GM12878 (cell line): Measurements from ENCODE around the gene DDX54. TPM values are rescaled to one million over a fixed set of nuclear protein-coding genes. Genes with fewer than 3 reads are reported as not detected.

Source experiments
- ASH2L ChIP-seq: fragments of 300-600, 200-600 bp; sonication (generic); IDR thresholded peaks from 2 replicates; pipeline ENCODE4 v1.6.1; 2017; ENCODE audit warnings: low read depth, mild to moderate bottlenecking, borderline replicate concordance
- ATF2 ChIP-seq: IDR thresholded peaks from 2 replicates; pipeline ENCODE4 v1.6.1; 2012; ENCODE audit warnings: low read length, inconsistent platforms
- ATF3 ChIP-seq: IDR thresholded peaks from 2 replicates; pipeline ENCODE4 v1.6.1; 2011; ENCODE audit warnings: low read depth, mild to moderate bottlenecking, low read length, moderate library complexity, borderline replicate concordance; ENCODE audit errors: extremely low read depth
- BCLAF1 ChIP-seq: fragments of 450-650 bp; IDR thresholded peaks from 2 replicates; pipeline ENCODE4 v1.6.1; 2017; ENCODE audit warnings: antibody characterized with exemption, mild to moderate bottlenecking, moderate library complexity
- CEBPB ChIP-seq, 2 experiments: fragments of 150-350 bp in 1 of 2; IDR thresholded peaks; 2 replicates each; pipeline ENCODE4 v1.6.1; 2012 to 2014; ENCODE audit warnings: low read depth in 2 of 2, low read length in 2 of 2, borderline replicate concordance in 1 of 2, inconsistent platforms in 1 of 2
- DPF2 ChIP-seq: fragments of 450-650 bp; IDR thresholded peaks from 2 replicates; pipeline ENCODE4 v1.6.1; 2017; ENCODE audit warnings: mild to moderate bottlenecking
- HDAC6 ChIP-seq: fragments of 200-600 bp; sonication (generic); IDR thresholded peaks from one replicate; pipeline ENCODE4 v1.8.0; 2017; ENCODE audit warnings: antibody characterized with exemption; ENCODE audit not compliant: unreplicated experiment
- MXI1 ChIP-seq: fragments of 150-350 bp; IDR thresholded peaks from 2 replicates; pipeline ENCODE4 v1.6.1; 2011; ENCODE audit warnings: low read depth, mild to moderate bottlenecking, inconsistent platforms, low read length, improper control_type of control experiment
- MYB ChIP-seq: fragments of 150-350 bp; IDR thresholded peaks from 2 replicates; pipeline ENCODE4 v1.6.1; 2014; ENCODE audit warnings: mild to moderate bottlenecking, low read depth, low read length, borderline replicate concordance
- NBN ChIP-seq: fragments of 450-650 bp; IDR thresholded peaks from 2 replicates; pipeline ENCODE4 v1.6.1; 2016
- NFYB ChIP-seq: IDR thresholded peaks from 2 replicates; pipeline ENCODE4 v1.6.1; 2011; ENCODE audit warnings: low read depth, mild to moderate bottlenecking, low read length, improper control_type of control experiment, moderate library complexity; ENCODE audit not compliant: insufficient read depth
- REST ChIP-seq: IDR thresholded peaks from 2 replicates; pipeline ENCODE4 v1.6.1; 2012; ENCODE audit warnings: mild to moderate bottlenecking, low read depth, low read length
- SPI1 ChIP-seq: IDR thresholded peaks from 2 replicates; pipeline ENCODE4 v1.6.1; 2011; ENCODE audit warnings: low read depth, mild to moderate bottlenecking, low read length, moderate library complexity, borderline replicate concordance; ENCODE audit not compliant: insufficient read depth
- TBL1XR1 ChIP-seq: IDR thresholded peaks from 2 replicates; pipeline ENCODE4 v1.6.1; 2012; ENCODE audit warnings: low read depth, low read length, improper control_type of control experiment
- ZNF687 ChIP-seq: fragments of 450-650 bp; IDR thresholded peaks from 2 replicates; pipeline ENCODE4 v1.6.1; 2017; ENCODE audit warnings: mild to moderate bottlenecking, moderate library complexity
- polyA plus RNA-seq, 11 experiments: library from polyadenylated mRNA; depleted of rRNA in 4 of 11; unstranded in 6 of 11; stranded (reverse) in 5 of 11; fragments of >200 nt; fragmentation: Nextera tagmentation in 4 of 11; fragmentation: Illumina TruSeq in 1 of 11; extraction: Ambion mirVana in 4 of 11; extraction: Trizol in 1 of 11; gene quantifications; 1 replicate in 1 of 11; 2 replicates in 10 of 11; pipeline versions ENCODE4 v1.2.1 to v1.2.3, GENCODE V29; 2011 to 2016; ENCODE audit warnings: inconsistent platforms in 2 of 11, missing spikeins in 2 of 11, low read depth in 1 of 11
- total RNA-seq, 4 experiments: library from RNA; depleted of rRNA in 3 of 4; stranded (reverse); fragments of >200 nt in 3 of 4; fragmentation: Illumina TruSeq in 1 of 4; extraction: Trizol in 1 of 4; gene quantifications; 2 replicates each; pipeline versions ENCODE4 v1.2.1 to v1.2.3, GENCODE V29; 2013 to 2021

DDX54 gene
- total and polyA plus RNA-seq, 10 of the 15 experiments (the other 5 are each of a cell fraction or from before 2014, with no cell fraction given): 1.9 to 115 (median 56.3) TPM

- TF ChIP-seq BCLAF1: no peak
- TF ChIP-seq NFYB: 0 out of 2 replicates have a peak, but pooled peaks have one; percentile 32
- peak; percentile 99 for TF ChIP-seq NBN
- TF ChIP-seq SPI1: peak; percentile 67
- peak; percentile 99 for TF ChIP-seq ASH2L
- no peak for TF ChIP-seq ATF3
- TF ChIP-seq ATF2: peak; percentile 90
- peak; percentile 97 for TF ChIP-seq DPF2
- TF ChIP-seq TBL1XR1: peak; percentile 89; the same call in 1 of the 2 replicates
- peak; percentile 31; the same call in 1 of the 2 replicates for TF ChIP-seq REST
- no peak for TF ChIP-seq HDAC6
- TF ChIP-seq ZNF687: peak; percentile 97
- peak; percentile 45; the same call in 1 of the 2 replicates for TF ChIP-seq MYB
- TF ChIP-seq MXI1: no peak; the same call in none of the 2 replicates
- peak in 1 of 2 experiments; percentile 92; a peak in 2 of 4 replicates for TF ChIP-seq CEBPB (IDR thresholded peaks at IDR 0.05; ENCODE audit: borderline replicate concordance in 1 of 2, low read depth in 2 of 2, low read length in 2 of 2)
Observed at GRCh38 chr12:113208041-113208934, 23.0 kb upstream of the DDX54 start (continued).
